Fibroblast of the aortic adventitia (primary cell): Measurements from ENCODE around the gene CDH16. TPM values are rescaled to one million over a fixed set of nuclear protein-coding genes. Genes with fewer than 3 reads are reported as not detected.

Source experiments
- DNase-seq: peaks from one replicate; pipeline ENCODE4 v3.0.0-alpha.2; 2010; ENCODE audit warnings: low read depth
- H3K4me3 ChIP-seq: 2 replicates; pipeline ENCODE4 v1.5.1; 2011; ENCODE audit warnings: low read depth, mild to moderate bottlenecking, control low read depth, low read length, moderate library complexity
- total RNA-seq: library from RNA; depleted of rRNA; stranded (reverse); fragments of >200 nt; gene quantifications from 2 replicates; pipeline ENCODE4 v1.2.3, GENCODE V29; 2012; ENCODE audit warnings: low replicate concordance
- TF ChIP-seq, protein P1 (sequence below): IDR thresholded peaks from 2 replicates; pipeline ENCODE4 v1.5.1; 2011; ENCODE audit warnings: mild to moderate bottlenecking, low read length, control low read depth, inconsistent platforms; ENCODE audit not compliant: insufficient read depth

CDH16 gene
- total RNA-seq, 1 donor = not detected

DNA sequence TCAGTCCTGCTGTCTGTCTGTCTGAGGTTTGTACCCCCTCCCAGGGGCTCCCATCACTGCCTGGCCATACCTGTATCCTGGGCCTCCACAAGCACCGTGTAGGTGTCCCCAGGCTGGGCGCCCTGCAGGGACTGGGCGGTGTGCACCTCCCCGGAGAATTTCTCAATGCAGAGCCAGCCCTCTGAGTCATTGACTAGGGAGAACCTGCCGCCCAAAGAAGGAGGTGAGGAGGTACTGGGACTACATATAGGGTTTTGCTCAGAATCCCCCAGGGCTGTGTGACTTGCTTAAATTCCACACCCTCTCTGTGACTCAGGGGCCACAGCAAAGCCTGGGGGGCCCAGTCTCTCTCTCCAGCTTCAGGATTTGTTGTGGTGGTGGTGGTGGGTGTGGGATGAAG lies 7.6 kb downstream of the CDH16 start:
- TF ChIP-seq, protein P1, sequence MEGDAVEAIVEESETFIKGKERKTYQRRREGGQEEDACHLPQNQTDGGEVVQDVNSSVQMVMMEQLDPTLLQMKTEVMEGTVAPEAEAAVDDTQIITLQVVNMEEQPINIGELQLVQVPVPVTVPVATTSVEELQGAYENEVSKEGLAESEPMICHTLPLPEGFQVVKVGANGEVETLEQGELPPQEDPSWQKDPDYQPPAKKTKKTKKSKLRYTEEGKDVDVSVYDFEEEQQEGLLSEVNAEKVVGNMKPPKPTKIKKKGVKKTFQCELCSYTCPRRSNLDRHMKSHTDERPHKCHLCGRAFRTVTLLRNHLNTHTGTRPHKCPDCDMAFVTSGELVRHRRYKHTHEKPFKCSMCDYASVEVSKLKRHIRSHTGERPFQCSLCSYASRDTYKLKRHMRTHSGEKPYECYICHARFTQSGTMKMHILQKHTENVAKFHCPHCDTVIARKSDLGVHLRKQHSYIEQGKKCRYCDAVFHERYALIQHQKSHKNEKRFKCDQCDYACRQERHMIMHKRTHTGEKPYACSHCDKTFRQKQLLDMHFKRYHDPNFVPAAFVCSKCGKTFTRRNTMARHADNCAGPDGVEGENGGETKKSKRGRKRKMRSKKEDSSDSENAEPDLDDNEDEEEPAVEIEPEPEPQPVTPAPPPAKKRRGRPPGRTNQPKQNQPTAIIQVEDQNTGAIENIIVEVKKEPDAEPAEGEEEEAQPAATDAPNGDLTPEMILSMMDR = no peak
- no peak for DNase-seq
- no peak overlapping the region for H3K4me3 ChIP-seq

DNA sequence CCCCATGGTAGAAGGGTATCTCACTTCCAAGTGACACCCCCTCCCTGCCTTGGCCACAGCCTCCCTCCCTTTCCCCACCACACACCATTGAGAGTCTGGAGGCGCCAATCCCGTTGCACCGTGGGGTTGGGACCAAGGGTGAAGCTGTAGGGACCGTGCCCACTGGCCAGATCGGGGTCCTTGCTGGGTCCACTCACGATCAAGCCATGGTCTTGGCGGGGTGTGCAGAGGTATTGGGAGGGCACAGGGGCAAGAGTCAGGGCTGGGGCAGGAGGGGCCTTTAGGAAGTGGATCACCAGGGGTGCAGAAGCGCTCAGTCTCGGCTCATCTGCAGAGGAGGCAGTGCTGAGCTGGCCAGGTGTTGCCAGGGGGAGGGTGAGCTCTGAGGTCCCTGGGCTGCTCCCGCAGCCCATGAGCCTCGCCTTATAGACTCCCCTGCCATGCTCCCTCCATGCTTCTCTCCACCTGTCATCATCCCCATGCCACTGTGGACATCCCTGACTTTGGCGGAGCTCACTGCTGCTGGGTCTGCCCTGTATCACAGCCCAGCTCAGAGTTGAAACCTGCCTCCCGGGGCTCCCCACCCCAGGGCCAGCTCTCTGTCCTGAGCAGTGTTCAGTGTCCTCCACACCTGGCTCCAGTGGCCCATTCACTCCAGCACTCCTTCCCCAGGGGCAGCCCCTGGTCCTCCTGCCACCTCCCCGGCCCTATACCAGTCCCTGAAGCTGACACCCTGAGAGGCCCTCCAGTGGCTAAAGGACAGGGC lies 8.3 kb downstream of the CDH16 start:
- TF ChIP-seq, protein P1 = no peak
- DNase-seq = no peak
- no peak overlapping the region for H3K4me3 ChIP-seq

DNA sequence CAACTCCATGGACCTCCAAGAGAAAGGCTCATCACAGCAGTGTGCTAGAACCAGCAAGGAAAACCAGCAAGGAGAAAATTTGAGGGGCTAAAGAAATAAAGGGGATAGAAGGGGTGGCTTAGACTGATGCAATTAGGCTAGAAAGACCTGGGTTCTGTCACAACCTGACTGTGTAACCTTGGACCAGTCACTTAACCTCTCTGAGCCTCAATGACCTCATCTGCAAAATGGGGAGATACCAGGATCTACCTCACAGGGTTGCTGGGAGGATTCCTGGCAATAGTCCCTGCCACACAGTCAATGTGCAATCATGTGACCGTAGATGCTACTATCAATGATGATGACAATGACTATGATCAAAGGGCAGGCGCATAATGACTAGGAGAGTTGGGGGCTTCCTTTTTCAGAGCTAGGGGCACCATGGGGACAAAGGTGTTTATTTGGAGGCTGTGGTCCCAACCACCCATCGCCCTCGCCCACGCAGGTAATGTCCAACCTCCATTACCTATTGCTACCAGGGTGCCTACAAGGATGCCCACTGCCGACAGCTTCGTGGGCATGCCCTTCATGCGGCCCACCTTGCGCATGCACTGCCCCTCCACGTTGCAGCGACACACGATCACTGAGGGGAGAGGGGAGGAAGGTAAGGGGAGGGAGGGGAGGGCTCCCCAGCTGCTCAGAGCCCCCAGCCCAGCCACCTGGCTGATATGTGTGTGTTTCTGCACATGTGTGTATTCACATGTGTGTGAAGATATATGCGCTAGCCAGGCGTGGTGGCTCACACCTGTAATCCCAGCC lies 9.7 kb downstream of the CDH16 start:
- TF ChIP-seq, protein P1 = no peak
- no peak for DNase-seq
- H3K4me3 ChIP-seq = no peak overlapping the region

DNA sequence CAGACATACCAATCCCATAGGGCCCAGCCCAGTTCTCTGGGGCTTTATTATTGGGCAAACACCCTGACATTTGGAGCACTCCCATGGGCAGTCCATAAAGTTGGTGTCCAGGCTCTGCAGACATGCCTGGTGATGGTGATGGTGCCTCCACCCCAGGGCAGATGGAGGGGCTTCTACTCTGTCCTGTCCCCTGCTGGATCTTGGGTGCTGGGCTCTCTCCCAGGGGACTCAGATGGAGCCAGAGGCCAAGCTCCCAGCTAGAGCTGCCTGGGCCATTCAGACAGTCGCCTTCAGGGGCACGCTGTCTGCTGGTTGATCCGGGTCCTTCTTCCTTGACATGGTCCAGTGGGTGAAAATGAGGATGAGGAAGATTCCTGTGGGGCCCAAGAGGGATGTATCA lies 10.6 kb downstream of the CDH16 start:
- DNase-seq = no peak
- TF ChIP-seq, protein P1 = no peak
- no peak overlapping the region for H3K4me3 ChIP-seq

DNA sequence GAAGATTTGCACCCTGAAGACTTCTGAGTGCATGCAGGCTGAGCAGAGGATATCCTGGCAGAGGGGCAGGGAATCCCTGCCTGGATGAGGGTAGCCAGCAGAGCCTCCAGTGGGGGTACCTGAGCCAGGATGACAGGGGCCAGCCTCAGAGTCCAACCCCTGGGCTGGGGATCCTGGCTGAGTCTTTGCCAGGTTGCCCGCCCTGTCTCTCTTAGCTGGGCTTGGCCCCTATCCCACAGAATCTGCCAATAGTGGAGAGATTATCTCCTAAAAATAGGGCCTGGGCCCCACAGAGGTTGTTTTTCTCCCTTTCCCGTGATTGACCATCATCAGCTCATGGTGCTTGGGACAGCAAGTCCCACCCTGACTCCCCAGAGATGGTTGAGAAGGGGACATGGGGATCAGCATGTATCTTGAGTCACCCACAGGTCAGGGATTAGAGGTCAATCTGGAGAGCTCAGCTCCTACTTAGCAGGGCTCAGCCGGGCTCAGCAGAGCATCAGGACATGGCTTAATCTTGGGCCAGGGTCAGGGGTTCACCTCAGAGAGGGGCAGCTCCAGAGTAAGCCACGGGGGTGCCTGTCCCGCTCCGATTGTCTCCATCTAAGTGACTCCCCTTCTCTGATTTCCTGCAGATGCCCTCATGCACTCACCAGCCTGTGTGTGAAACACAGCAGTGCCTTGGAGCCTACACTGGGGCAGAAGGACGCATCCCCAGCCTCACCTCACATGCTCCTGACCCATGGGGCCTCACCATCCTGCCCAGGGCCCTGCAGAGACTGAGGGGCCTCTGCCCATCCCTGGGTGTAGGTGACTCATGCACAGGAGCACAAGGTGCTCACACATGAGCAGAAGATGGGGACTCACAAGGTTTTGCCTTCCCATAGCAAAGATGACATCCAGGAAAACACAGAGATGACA lies 11.5 kb downstream of the CDH16 start:
- no peak overlapping the region for H3K4me3 ChIP-seq
- no peak for DNase-seq
- TF ChIP-seq, protein P1 = no peak
